ENCODE measurements around the gene WFDC2.

- TF ChIP-seq CTCF (conservative IDR thresholded peaks at IDR 0.05 in 1 of 2, IDR thresholded peaks at IDR 0.05 in 1 of 2; ENCODE audit: extremely low read depth in 1 of 2, insufficient read depth in 1 of 2, low read depth in 1 of 2, low read length in 2 of 2) (no peak), EZH2 (IDR thresholded peaks at IDR 0.05; ENCODE audit: borderline replicate concordance, low read length) (no peak)
These were observed 15.1 kb downstream of the WFDC2 start for GRCh38 chr20:45484676-45485075.
